Caki2 (cell line): ENCODE results near the gene U2AF2. TPM values are rescaled to one million over a fixed set of nuclear protein-coding genes. Genes with fewer than 3 reads are reported as not detected.

Experiments
- DNase-seq: peaks from one replicate; pipeline ENCODE4 v3.0.0-alpha.2; 2015; ENCODE audit warnings: low read depth
- in situ Hi-C: cut with HindIII; loops from 2 replicates; pipeline ENCODE4 v1.10.0; 2016; ENCODE audit warnings: low sequenced_read_pairs, low pct_unique_long_range_greater_than_20kb, mixed read lengths
- total RNA-seq: library from RNA; depleted of rRNA; stranded (reverse); fragments of >200 nt; shearing (Covaris generic); gene quantifications from 2 replicates; pipeline ENCODE4 v1.2.3, GENCODE V29; 2014; ENCODE audit warnings: low replicate concordance

U2AF2 gene
- total RNA-seq, 1 experiment from 2014 or later = 183 TPM

- no peak for DNase-seq
- in situ Hi-C loops = no loop called here
Observed at GRCh38 chr19:55693336-55693974, 38.6 kb downstream of the U2AF2 start.

- in situ Hi-C loops = no loop called here
- no peak for DNase-seq
Observed at GRCh38 chr19:55694241-55694655, 39.4 kb downstream of the U2AF2 start.

- in situ Hi-C loops = no loop called here
- DNase-seq = no peak
Observed at GRCh38 chr19:55694656-55695491, 40.0 kb downstream of the U2AF2 start.

DNA sequence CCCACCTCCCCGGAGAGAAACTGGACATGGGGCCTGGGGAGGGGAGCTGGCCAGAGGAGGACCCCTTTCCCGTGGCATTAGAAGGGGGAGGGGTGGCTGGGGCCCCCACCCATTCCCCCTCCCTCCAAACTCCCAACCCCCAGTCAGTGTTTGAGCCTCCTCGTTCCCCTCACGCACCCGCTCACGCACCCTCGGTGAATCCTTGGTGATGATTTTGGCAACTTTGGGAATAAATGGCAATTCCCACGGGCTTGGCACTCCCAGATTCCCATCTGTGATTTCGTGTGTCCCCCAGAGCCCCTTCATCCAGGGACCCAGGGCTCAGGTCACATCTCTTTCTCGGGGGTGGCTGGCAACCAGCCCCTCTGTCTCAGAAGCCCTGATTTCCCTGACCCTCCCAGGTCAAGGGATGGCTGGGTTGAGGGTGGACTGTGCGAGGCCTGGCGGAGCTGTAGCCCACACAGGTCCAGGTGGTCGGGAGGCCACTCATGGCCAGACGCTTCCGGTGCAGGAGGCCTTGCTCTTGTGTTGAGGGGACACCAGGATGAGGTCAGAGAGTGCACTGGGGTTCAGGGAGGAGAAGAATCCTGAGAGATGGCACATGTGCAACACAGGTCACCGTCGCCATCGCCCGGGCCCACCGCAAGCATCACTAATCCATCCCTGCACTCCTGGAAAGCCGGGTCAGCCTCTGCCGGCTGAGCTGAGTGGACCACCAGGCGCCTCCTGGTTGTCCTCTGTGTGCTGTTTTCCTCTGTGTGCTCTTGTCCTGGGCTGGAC is 40.9 kb downstream of the U2AF2 start:
- DNase-seq = no peak
- in situ Hi-C loops = no loop called here

- DNase-seq = no peak
- in situ Hi-C loops = no loop called here
Observed at GRCh38 chr19:55696301-55697068, 41.6 kb downstream of the U2AF2 start.

- in situ Hi-C loops = no loop called here
- DNase-seq = no peak
Observed at GRCh38 chr19:55697069-55697440, 42.2 kb downstream of the U2AF2 start.

GRCh38 chr19:55697698-55698097 is 42.9 kb downstream of the U2AF2 start:
- in situ Hi-C loops = no loop called here
- DNase-seq = no peak

GRCh38 chr19:55698256-55698655 is 43.4 kb downstream of the U2AF2 start:
- in situ Hi-C loops = no loop called here
- no peak for DNase-seq

- in situ Hi-C loops = no loop called here
- no peak for DNase-seq
Observed at GRCh38 chr19:55699221-55699620, 44.4 kb downstream of the U2AF2 start.

- DNase-seq = no peak
- in situ Hi-C loops = no loop called here
Observed at GRCh38 chr19:55700813-55701212, 46.0 kb downstream of the U2AF2 start.

- in situ Hi-C loops = no loop called here
- no peak for DNase-seq
Observed at GRCh38 chr19:55702131-55702627, 47.3 kb downstream of the U2AF2 start.

- in situ Hi-C loops = no loop called here
- DNase-seq = no peak
Observed at GRCh38 chr19:55703790-55704215, 49.0 kb downstream of the U2AF2 start.

DNA sequence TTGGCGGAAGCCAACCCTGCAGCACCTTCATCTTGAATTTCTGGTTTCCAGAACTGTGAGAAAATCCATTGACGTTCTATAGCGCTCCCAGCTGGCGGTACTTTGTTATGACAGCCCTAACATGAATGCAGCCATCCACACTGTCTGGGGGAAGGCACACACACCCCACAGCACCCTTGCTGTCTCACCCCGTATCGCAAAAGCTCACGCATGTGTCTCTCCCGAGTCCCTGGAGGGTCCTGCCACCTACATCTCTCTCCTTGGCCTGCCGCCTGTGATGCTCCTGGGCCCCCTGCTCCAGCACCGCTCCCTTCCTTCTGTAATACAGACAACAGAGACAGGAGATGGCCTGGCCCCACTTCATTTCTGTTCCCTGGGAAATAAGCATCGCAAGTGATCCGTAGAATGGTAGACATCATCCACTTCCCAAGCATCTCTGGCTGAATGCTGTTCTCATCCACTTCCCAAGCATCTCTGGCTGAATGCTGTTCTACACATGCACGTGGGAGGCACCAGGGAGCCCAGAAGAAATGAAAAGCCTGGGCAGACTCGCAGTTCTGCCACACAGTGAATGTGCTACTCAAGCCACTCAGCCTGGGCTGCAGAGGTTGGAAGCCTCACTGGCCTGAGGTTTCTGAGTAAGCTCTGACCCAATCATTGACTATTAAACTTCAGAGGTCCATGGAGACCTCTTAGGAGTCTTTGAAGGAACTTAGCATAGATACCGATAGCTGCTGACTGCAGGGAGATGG is 49.8 kb downstream of the U2AF2 start:
- in situ Hi-C loops = no loop called here
- no peak for DNase-seq

- in situ Hi-C loops = no loop called here
- no peak for DNase-seq
Observed at GRCh38 chr19:55705972-55706371, 51.1 kb downstream of the U2AF2 start.

DNA sequence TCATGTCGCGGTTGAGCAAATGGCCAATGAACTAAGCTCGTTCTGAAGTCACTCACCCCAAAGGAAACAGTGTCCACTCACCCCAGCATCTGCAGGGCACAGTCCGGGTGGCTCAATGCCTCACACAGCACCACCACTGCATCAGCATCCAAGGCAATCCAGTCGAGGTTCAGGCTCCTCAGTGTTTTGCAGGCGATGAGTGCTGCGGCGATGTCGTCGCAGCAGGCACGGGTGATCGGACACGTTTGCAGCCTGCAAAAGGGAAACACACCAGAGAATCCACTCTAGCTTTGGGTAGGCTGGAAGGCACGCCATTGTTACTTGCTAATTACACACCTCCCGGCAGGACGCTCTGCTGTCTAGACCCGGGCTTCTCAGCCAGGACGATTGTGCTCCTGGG is 56.9 kb downstream of the U2AF2 start:
- no peak for DNase-seq
- in situ Hi-C loops = no loop called here

DNA sequence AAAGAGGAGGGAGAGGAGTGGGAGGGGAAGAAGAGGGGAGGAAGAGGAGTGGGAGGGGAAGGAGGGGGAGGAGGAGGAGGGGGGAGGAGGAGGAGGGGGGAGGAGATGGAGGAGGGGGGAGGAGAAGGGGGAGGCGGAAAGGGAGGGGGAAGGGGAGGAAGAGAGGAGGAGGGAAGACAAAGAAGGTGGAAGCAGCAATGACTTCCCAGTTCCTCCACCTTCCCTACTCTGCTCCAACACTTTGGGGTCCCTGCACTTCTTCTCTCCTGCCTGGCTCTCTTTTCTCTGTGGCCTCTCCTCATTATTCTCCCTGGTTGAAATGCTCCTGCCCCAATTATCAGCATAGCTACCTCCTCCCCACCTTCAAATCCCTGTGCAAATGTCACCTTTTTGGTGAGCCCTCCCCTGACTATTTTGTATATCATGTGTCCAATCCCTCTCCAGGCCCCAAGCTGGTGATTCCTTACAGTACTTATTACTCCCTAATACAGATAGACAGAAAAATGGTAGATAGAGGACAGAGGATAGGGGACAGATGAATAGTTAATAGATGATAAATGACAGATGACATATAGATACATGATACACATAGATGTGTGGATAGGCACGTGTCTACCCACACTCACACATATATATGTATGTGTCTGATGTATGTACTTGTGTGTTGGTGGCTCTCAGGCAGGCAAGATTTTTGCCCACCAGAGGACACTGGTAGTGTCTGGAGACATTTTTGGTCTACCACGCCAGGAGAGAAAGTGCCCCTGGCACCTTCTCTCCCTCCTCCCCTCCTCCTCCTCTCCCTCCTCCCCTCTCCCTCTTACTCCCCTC is 58.2 kb downstream of the U2AF2 start:
- no peak for DNase-seq
- in situ Hi-C loops = no loop called here

DNA sequence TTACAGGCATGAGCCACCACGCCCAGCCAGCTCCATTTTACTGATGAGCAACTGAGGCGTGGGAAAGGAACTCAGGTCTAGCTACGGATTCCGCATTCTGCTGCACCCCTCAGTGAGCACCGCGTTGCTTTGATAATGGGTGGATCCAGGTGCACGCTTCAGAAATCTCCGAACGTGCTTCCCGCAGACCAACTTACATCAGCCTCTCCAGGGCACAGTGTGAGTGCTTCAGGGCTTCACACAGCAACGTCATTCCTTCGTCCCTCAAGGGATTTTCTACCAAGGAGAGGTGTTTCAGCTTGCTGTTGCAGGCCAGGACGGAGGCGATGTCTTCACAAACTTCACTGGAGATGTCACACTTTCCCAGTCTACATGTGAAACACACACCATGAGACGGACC is 61.7 kb downstream of the U2AF2 start:
- no peak for DNase-seq
- in situ Hi-C loops = no loop called here
